K562 (cell line): ENCODE results near the gene PHLDA3.

Source experiments
- CREB1 ChIP-seq, 2 experiments: sonication (generic) in 1 of 2; formaldehyde crosslinking in 1 of 2; IDR thresholded peaks; 2 replicates each; pipeline versions ENCODE4 v1.6.1 to v1.8.0; 2012 to 2022; ENCODE audit warnings: inconsistent platforms in 1 of 2, mild to moderate bottlenecking in 1 of 2, missing genetic modification reagents in 1 of 2, moderate library complexity in 1 of 2
- CTCF ChIP-seq, 3 experiments: IDR thresholded peaks in 2 of 3; conservative IDR thresholded peaks in 1 of 3; 2 replicates each; pipeline ENCODE4 v1.5.1; 2011 to 2012; ENCODE audit warnings: low read length in 3 of 3, mild to moderate bottlenecking in 3 of 3, control low read depth in 2 of 3, improper control_type of control experiment in 1 of 3, inconsistent platforms in 1 of 3, low read depth in 1 of 3, mixed read lengths in 1 of 3, moderate library complexity in 1 of 3; ENCODE audit not compliant: insufficient read depth in 2 of 3
- EP300 ChIP-seq: IDR thresholded peaks from 2 replicates; pipeline ENCODE4 v1.6.1; 2012; ENCODE audit warnings: low read length, improper control_type of control experiment
- EZH2 ChIP-seq: IDR thresholded peaks from 2 replicates; pipeline ENCODE4 v1.6.1; 2012; ENCODE audit warnings: low read depth, mild to moderate bottlenecking, inconsistent platforms, low read length, borderline replicate concordance
- FIP1L1 ChIP-seq: fragments of 200-400 bp; formaldehyde crosslinking; IDR thresholded peaks from 2 replicates; pipeline ENCODE4 v1.6.1; 2018; ENCODE audit warnings: mild to moderate bottlenecking, low read depth, low read length; ENCODE audit not compliant: poor library complexity, severe bottlenecking
- NEUROD1 ChIP-seq: fragments of 150-350 bp; IDR thresholded peaks from 2 replicates; pipeline ENCODE4 v1.6.1; 2014; ENCODE audit warnings: borderline replicate concordance, low read length, low read depth; ENCODE audit not compliant: partially characterized antibody
- SOX6 ChIP-seq: fragments of 450-650 bp; IDR thresholded peaks from 2 replicates; pipeline ENCODE4 v1.6.1; 2014; ENCODE audit warnings: mild to moderate bottlenecking
- ZNF274 ChIP-seq: IDR thresholded peaks from 2 replicates; pipeline ENCODE4 v1.6.1; 2011; ENCODE audit warnings: low read depth, mild to moderate bottlenecking, low read length, moderate library complexity, borderline replicate concordance
- ZNF282 ChIP-seq: sonication (generic); formaldehyde crosslinking; IDR thresholded peaks from 2 replicates; pipeline ENCODE4 v1.8.1; 2023; ENCODE audit warnings: missing genetic modification reagents
- TF ChIP-seq, protein P1 (sequence below): fragments of 250-450 bp; sonication (Bioruptor Pico); IDR thresholded peaks from 2 replicates; pipeline ENCODE4 v1.8.0; 2022; ENCODE audit warnings: moderate library complexity, mild to moderate bottlenecking, inconsistent platforms
- TF ChIP-seq, protein P2 (sequence below): fragments of 450-650 bp; formaldehyde crosslinking; IDR thresholded peaks from 2 replicates; pipeline ENCODE4 v1.4.0; 2020; ENCODE audit warnings: mild to moderate bottlenecking, moderate library complexity

- TF ChIP-seq CREB1 (IDR thresholded peaks at IDR 0.05) (no peak), CREB1 (CRISPR knock-in tag; IDR thresholded peaks at IDR 0.05) (no peak), ZNF274 (no peak), FIP1L1 (no peak), ZNF282 (CRISPR knock-in tag) (no peak), SOX6 (no peak), EP300 (no peak), NEUROD1 (no peak), EZH2 (no peak), CTCF (IDR thresholded peaks at IDR 0.05 in 2 of 3, conservative IDR thresholded peaks at IDR 0.05 in 1 of 3; ENCODE audit: insufficient read depth in 2 of 3, low read depth in 1 of 3, low read length in 3 of 3) (no peak)
- TF ChIP-seq, protein P1, sequence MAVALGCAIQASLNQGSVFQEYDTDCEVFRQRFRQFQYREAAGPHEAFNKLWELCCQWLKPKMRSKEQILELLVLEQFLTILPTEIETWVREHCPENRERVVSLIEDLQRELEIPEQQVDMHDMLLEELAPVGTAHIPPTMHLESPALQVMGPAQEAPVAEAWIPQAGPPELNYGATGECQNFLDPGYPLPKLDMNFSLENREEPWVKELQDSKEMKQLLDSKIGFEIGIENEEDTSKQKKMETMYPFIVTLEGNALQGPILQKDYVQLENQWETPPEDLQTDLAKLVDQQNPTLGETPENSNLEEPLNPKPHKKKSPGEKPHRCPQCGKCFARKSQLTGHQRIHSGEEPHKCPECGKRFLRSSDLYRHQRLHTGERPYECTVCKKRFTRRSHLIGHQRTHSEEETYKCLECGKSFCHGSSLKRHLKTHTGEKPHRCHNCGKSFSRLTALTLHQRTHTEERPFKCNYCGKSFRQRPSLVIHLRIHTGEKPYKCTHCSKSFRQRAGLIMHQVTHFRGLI: no peak
- TF ChIP-seq, protein P2, sequence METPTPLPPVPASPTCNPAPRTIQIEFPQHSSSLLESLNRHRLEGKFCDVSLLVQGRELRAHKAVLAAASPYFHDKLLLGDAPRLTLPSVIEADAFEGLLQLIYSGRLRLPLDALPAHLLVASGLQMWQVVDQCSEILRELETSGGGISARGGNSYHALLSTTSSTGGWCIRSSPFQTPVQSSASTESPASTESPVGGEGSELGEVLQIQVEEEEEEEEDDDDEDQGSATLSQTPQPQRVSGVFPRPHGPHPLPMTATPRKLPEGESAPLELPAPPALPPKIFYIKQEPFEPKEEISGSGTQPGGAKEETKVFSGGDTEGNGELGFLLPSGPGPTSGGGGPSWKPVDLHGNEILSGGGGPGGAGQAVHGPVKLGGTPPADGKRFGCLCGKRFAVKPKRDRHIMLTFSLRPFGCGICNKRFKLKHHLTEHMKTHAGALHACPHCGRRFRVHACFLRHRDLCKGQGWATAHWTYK (CRISPR knock-in tag): no peak
These were observed 13.9 kb downstream of the PHLDA3 start for GRCh38 chr1:201455098-201455497.
